ENCODE measurements around the gene NKX3-2. TPM values are rescaled to one million over a fixed set of nuclear protein-coding genes. Genes with fewer than 3 reads are reported as not detected.

The NKX3-2 gene
- total RNA-seq, 1 experiment from 2014 or later, result not detected

- Histone ChIP-seq H3K79me2 (ENCODE audit: low read depth) (no peaks in the 10 kb centered on the region), H3K36me3 (ENCODE audit: low read depth) (no peaks in the 10 kb centered on the region), H4K20me1 (ENCODE audit: insufficient read depth) (no peaks in the 10 kb centered on the region), H2AFZ (no peak overlapping the region), H3K27me3 (ENCODE audit: insufficient read depth, low read depth) (peaks cover 8% of the 10 kb centered on the region; the same call in 1 of the 2 replicates), H3K9me2 (ENCODE audit: insufficient read depth) (no peaks in the 10 kb centered on the region), H3K4me3 (no peak overlapping the region), H3K27ac (no peak overlapping the region), H3K4me1 (replicated peaks; ENCODE audit: insufficient read depth) (no peaks in the 10 kb centered on the region), H3K4me2 (no peak overlapping the region), H3K9me3 (ENCODE audit: insufficient read depth, low read depth) (no peaks in the 10 kb centered on the region), H3F3A (ENCODE audit: insufficient read depth, low read depth) (no peaks in the 10 kb centered on the region)
- BruUV-seq (replicated peaks), result no TSS peak
- TF ChIP-seq EZH2 (IDR thresholded peaks at IDR 0.05; ENCODE audit: low read depth), result no peak
- no peak for TF ChIP-seq CTCF (conservative IDR thresholded peaks at IDR 0.05)
- DNase-seq, result no peak
- ChIA-PET CTCF (no interaction called here), POLR2A (ENCODE audit: unreplicated experiment) (no interaction called here)
- intact Hi-C loops (cut with micrococcal nuclease; ENCODE audit: unreplicated experiment), result no loop called here
Observed at GRCh38 chr4:13529128-13529919, 15.0 kb downstream of the NKX3-2 start.

- Histone ChIP-seq H3K79me2 (ENCODE audit: low read depth) (no peaks in the 10 kb centered on the region), H3K4me2 (no peak overlapping the region), H3K27me3 (ENCODE audit: insufficient read depth, low read depth) (peaks cover 2% of the 10 kb centered on the region; the same call in 1 of the 2 replicates), H3K9me3 (ENCODE audit: insufficient read depth, low read depth) (no peaks in the 10 kb centered on the region), H2AFZ (no peak overlapping the region), H3K4me3 (no peak overlapping the region), H3K27ac (no peak overlapping the region), H4K20me1 (ENCODE audit: insufficient read depth) (no peaks in the 10 kb centered on the region), H3K9me2 (ENCODE audit: insufficient read depth) (no peaks in the 10 kb centered on the region), H3K4me1 (replicated peaks; ENCODE audit: insufficient read depth) (no peaks in the 10 kb centered on the region), H3K36me3 (ENCODE audit: low read depth) (no peaks in the 10 kb centered on the region), H3F3A (ENCODE audit: insufficient read depth, low read depth) (no peaks in the 10 kb centered on the region)
- TF ChIP-seq CTCF (conservative IDR thresholded peaks at IDR 0.05), result no peak
- TF ChIP-seq EZH2 (IDR thresholded peaks at IDR 0.05; ENCODE audit: low read depth), result no peak
- no peak for DNase-seq
- ChIA-PET POLR2A (ENCODE audit: unreplicated experiment) (no interaction called here), CTCF (no interaction called here)
- intact Hi-C loops (cut with micrococcal nuclease; ENCODE audit: unreplicated experiment), result no loop called here
- BruUV-seq (replicated peaks), result no TSS peak
Observed at GRCh38 chr4:13528821-13529127, 15.5 kb downstream of the NKX3-2 start.

GRCh38 chr4:13527981-13528820 is 16.1 kb downstream of the NKX3-2 start:
- no peaks in the 10 kb centered on the region for H3K36me3 ChIP-seq (ENCODE audit: low read depth)
- no peaks in the 10 kb centered on the region for H3K27me3 ChIP-seq (ENCODE audit: insufficient read depth, low read depth)
- ChIA-PET POLR2A (ENCODE audit: unreplicated experiment) (no interaction called here), CTCF (no interaction called here)
- no peaks in the 10 kb centered on the region for H3K9me3 ChIP-seq (ENCODE audit: insufficient read depth, low read depth)
- no peaks in the 10 kb centered on the region for H3F3A ChIP-seq (ENCODE audit: insufficient read depth, low read depth)
- TF ChIP-seq CTCF (conservative IDR thresholded peaks at IDR 0.05) (no peak), EZH2 (IDR thresholded peaks at IDR 0.05; ENCODE audit: low read depth) (no peak)
- no peaks in the 10 kb centered on the region for H3K79me2 ChIP-seq (ENCODE audit: low read depth)
- H3K4me1 ChIP-seq (replicated peaks; ENCODE audit: insufficient read depth), result no peaks in the 10 kb centered on the region
- DNase-seq, result no peak
- no peak overlapping the region for H3K27ac ChIP-seq
- no peak overlapping the region for H2AFZ ChIP-seq
- no peaks in the 10 kb centered on the region for H3K9me2 ChIP-seq (ENCODE audit: insufficient read depth)
- no peak overlapping the region for H3K4me3 ChIP-seq
- BruUV-seq (replicated peaks), result no TSS peak
- intact Hi-C loops (cut with micrococcal nuclease; ENCODE audit: unreplicated experiment), result no loop called here
- no peaks in the 10 kb centered on the region for H4K20me1 ChIP-seq (ENCODE audit: insufficient read depth)
- H3K4me2 ChIP-seq, result no peak overlapping the region

Data from PC-9 (cell line).